PC-3 (cell line): ENCODE results near the gene FAHD2A. TPM values are rescaled to one million over a fixed set of nuclear protein-coding genes. Genes with fewer than 3 reads are reported as not detected.

Source experiments
- ATAC-seq: fragments of 200-7000 bp; cut with Tn5 transposase; 2 replicates; pipeline ENCODE4 v1.9.1; 2020; ENCODE audit warnings: mild to moderate bottlenecking, moderate library complexity
- BruUV-seq: library from RNA; stranded (reverse); fragments of 400-500 nt; replicated peaks from 2 replicates; lab custom pipeline; 2021; lab: Mats Ljungman, UMichigan
- CTCF ChIA-PET: fragments of 300-600 bp; sonication (Branson Sonifier 250); formaldehyde crosslinking; loops from one replicate; lab custom pipeline; 2022; ENCODE audit warnings: antibody characterized with exemption; lab: Charles Lee
- POLR2A ChIA-PET: fragments of 300-600 bp; sonication (Branson Sonifier 250); formaldehyde crosslinking; loops from one replicate; lab custom pipeline; 2022; ENCODE audit warnings: antibody characterized with exemption; ENCODE audit not compliant: unreplicated experiment; lab: Charles Lee
- DNase-seq: peaks from one replicate; pipeline ENCODE4 v3.0.0-alpha.2; 2015
- H2AFZ ChIP-seq: fragments of 300-600 bp; sonication (generic); 2 replicates; pipeline ENCODE4 v1.6.0; 2016; ENCODE audit warnings: antibody characterized with exemption, low read length
- H3F3A ChIP-seq: fragments of 300-600 bp; sonication (generic); one replicate; pipeline ENCODE4 v1.6.0; 2017; ENCODE audit warnings: antibody characterized with exemption, low read length, control low read depth, mild to moderate bottlenecking; ENCODE audit not compliant: unreplicated experiment
- H3K27ac ChIP-seq: fragments of 300-600 bp; sonication (generic); 2 replicates; pipeline ENCODE4 v1.5.1; 2016; ENCODE audit warnings: mild to moderate bottlenecking, low read length
- H3K27me3 ChIP-seq: fragments of 300-600 bp; sonication (generic); 2 replicates; pipeline ENCODE4 v1.6.1; 2016; ENCODE audit warnings: low read length, mixed read lengths
- H3K36me3 ChIP-seq: fragments of 300-600 bp; sonication (generic); 2 replicates; pipeline ENCODE4 v1.6.1; 2016; ENCODE audit warnings: low read depth, mixed run types, low read length, mixed read lengths
- H3K4me1 ChIP-seq: fragments of 300-600 bp; sonication (generic); 2 replicates; pipeline ENCODE4 v1.5.1; 2016; ENCODE audit warnings: low read length; ENCODE audit not compliant: insufficient read depth
- H3K4me2 ChIP-seq: fragments of 300-600 bp; sonication (generic); 2 replicates; pipeline ENCODE4 v1.6.0; 2016; ENCODE audit warnings: low read length
- H3K4me3 ChIP-seq: fragments of 300-600 bp; sonication (generic); 2 replicates; pipeline ENCODE4 v1.5.1; 2016; ENCODE audit warnings: mild to moderate bottlenecking, low read length, mixed read lengths
- H3K79me2 ChIP-seq: fragments of 300-600 bp; sonication (generic); 2 replicates; pipeline ENCODE4 v1.6.1; 2017; ENCODE audit warnings: low read length, mixed read lengths
- H3K9ac ChIP-seq: fragments of 300-600 bp; sonication (generic); 2 replicates; pipeline ENCODE4 v1.6.0; 2016; ENCODE audit warnings: mild to moderate bottlenecking, low read length
- H3K9me2 ChIP-seq: fragments of 300-600 bp; sonication (generic); replicated peaks from 2 replicates; pipeline ENCODE4 v1.6.1; 2016; ENCODE audit warnings: mixed run types, low read length, mixed read lengths
- H3K9me3 ChIP-seq: fragments of 300-600 bp; sonication (generic); 2 replicates; pipeline ENCODE4 v1.6.1; 2016; ENCODE audit warnings: low read length, mixed read lengths
- H4K20me1 ChIP-seq: fragments of 300-600 bp; sonication (generic); 2 replicates; pipeline ENCODE4 v1.6.1; 2016; ENCODE audit warnings: low read length, mixed read lengths
- CTCF ChIP-seq: fragments of 300-600 bp; sonication (generic); conservative IDR thresholded peaks from 2 replicates; pipeline ENCODE4 v1.5.1; 2017; ENCODE audit warnings: antibody characterized with exemption, low read depth, mild to moderate bottlenecking, low read length
- EZH2 ChIP-seq: fragments of 300-600 bp; sonication (generic); IDR thresholded peaks from one replicate; pipeline ENCODE4 v1.6.1; 2017; ENCODE audit warnings: antibody characterized with exemption, mild to moderate bottlenecking, low read length; ENCODE audit not compliant: unreplicated experiment
- EZH2phosphoT487 ChIP-seq: fragments of 300-600 bp; sonication (generic); IDR thresholded peaks from 2 replicates; pipeline ENCODE4 v1.6.1; 2018; ENCODE audit warnings: mild to moderate bottlenecking, antibody characterized with exemption, low read length, borderline replicate concordance
- intact Hi-C: fragments of 100-400 bp; cut with micrococcal nuclease; formaldehyde crosslinking; loops from 2 replicates; pipeline ENCODE4 v1.9.0; 2023
- total RNA-seq: library from RNA; depleted of rRNA; stranded (reverse); fragments of >200 nt; gene quantifications from 2 replicates; pipeline ENCODE4 v1.2.3, GENCODE V29; 2014

The FAHD2A gene
- total RNA-seq, 1 experiment from 2014 or later = 20.5 TPM

- H3K27ac ChIP-seq = no peak overlapping the region
- BruUV-seq = no TSS peak
- ChIA-PET CTCF (no interaction called here), POLR2A (no interaction called here)
- no peak for TF ChIP-seq CTCF
- TF ChIP-seq EZH2 = no peak
- no peak for TF ChIP-seq EZH2phosphoT487
- no peaks in the 10 kb centered on the region for H3K9me3 ChIP-seq
- intact Hi-C loops = no loop called here
- no peaks in the 10 kb centered on the region for H3K36me3 ChIP-seq
- H2AFZ ChIP-seq = no peak overlapping the region
- H3K4me3 ChIP-seq = no peak overlapping the region
- H4K20me1 ChIP-seq = no peaks in the 10 kb centered on the region
- no peak overlapping the region for H3K9ac ChIP-seq
- H3K9me2 ChIP-seq = no peaks in the 10 kb centered on the region
- no peaks in the 10 kb centered on the region for H3K4me1 ChIP-seq
- no peak overlapping the region for H3K4me2 ChIP-seq
- DNase-seq = no peak
- H3K79me2 ChIP-seq = no peaks in the 10 kb centered on the region
- H3F3A ChIP-seq = no peaks in the 10 kb centered on the region
- no peaks in the 10 kb centered on the region for H3K27me3 ChIP-seq
- ATAC-seq = no peak
Measured at GRCh38 chr2:95361216-95361980, 41.1 kb upstream of the FAHD2A start.

GRCh38 chr2:95362486-95362885 lies 40.0 kb upstream of the FAHD2A start:
- ATAC-seq (no peak), DNase-seq (no peak)

More at GRCh38 chr2:95362486-95362885, 40.0 kb upstream of the FAHD2A start:
- CTCF ChIA-PET = interaction anchor here (0.7 kb wide), 1 partner anchor 27 kb away, joined by 3 read pairs; no protein-coding TSS in a partner anchor
- intact Hi-C loops = no loop called here
- Histone ChIP-seq H4K20me1 (no peaks in the 10 kb centered on the region), H3K4me1 (no peaks in the 10 kb centered on the region), H2AFZ (no peak overlapping the region), H3K4me3 (no peak overlapping the region), H3F3A (no peaks in the 10 kb centered on the region), H3K27me3 (no peaks in the 10 kb centered on the region), H3K27ac (no peak overlapping the region), H3K9me3 (no peaks in the 10 kb centered on the region), H3K4me2 (no peak overlapping the region), H3K79me2 (no peaks in the 10 kb centered on the region), H3K9ac (no peak overlapping the region), H3K9me2 (no peaks in the 10 kb centered on the region), H3K36me3 (no peaks in the 10 kb centered on the region)
- POLR2A ChIA-PET = interaction anchor here (0.6 kb wide), 1 partner anchor 24 kb away, joined by 4 read pairs; no protein-coding TSS in a partner anchor
- TF ChIP-seq EZH2phosphoT487 (no peak), EZH2 (no peak), CTCF (no peak)
- no TSS peak for BruUV-seq
